SK-N-SH (cell line): ENCODE results near the gene PTPRD. TPM values are rescaled to one million over a fixed set of nuclear protein-coding genes. Genes with fewer than 3 reads are reported as not detected.

ENCODE experiments used
- CTCF ChIA-PET: fragments of 300-600, 350-600 bp; formaldehyde crosslinking; extraction: SDS; loops from one replicate; lab custom pipeline; 2021; lab: Yijun Ruan, JAX
- POLR2A ChIA-PET: fragments of 350-600 bp; sonication (Branson Sonifier 250); formaldehyde crosslinking; extraction: SDS; loops from one replicate; lab custom pipeline; 2020; ENCODE audit warnings: antibody characterized with exemption, inconsistent platforms; lab: Yijun Ruan, JAX
- DNase-seq: peaks from one replicate; pipeline ENCODE4 v3.0.0; 2012
- H2AFZ ChIP-seq: fragments of 200-600 bp; sonication (generic); 2 replicates; pipeline ENCODE4 v1.8.1; 2016; ENCODE audit warnings: antibody characterized with exemption, mild to moderate bottlenecking, low read depth
- H3F3A ChIP-seq: fragments of 200-600 bp; sonication (generic); replicated peaks from 2 replicates; pipeline ENCODE3; 2016; ENCODE audit warnings: antibody characterized with exemption, mild to moderate bottlenecking; ENCODE audit not compliant: insufficient read depth
- H3K27ac ChIP-seq, 2 experiments: fragments of 200-500 bp in 1 of 2; fragments of 200-600 bp in 1 of 2; sonication (Bioruptor generic) in 1 of 2; sonication (generic), shearing (Covaris generic) in 1 of 2; 2 replicates each; pipeline versions ENCODE4 v1.5.1 to v1.6.1; 2014 to 2016; ENCODE audit warnings: low read depth in 2 of 2, inconsistent platforms in 1 of 2, low read length in 1 of 2, mild to moderate bottlenecking in 1 of 2, mixed read lengths in 1 of 2
- H3K27me3 ChIP-seq: fragments of 200-600 bp; sonication (generic), shearing (Covaris generic); 2 replicates; pipeline ENCODE4 v1.6.1; 2016; ENCODE audit warnings: mixed run types; ENCODE audit not compliant: insufficient read depth
- H3K36me3 ChIP-seq, 2 experiments: fragments of 200-500 bp in 1 of 2; fragments of 200-600 bp in 1 of 2; sonication (Bioruptor generic) in 1 of 2; sonication (generic) in 1 of 2; replicated peaks in 1 of 2; 2 replicates each; pipeline versions ENCODE3 to v1.5.1; 2014 to 2016; ENCODE audit warnings: low read length in 1 of 2, mild to moderate bottlenecking in 1 of 2; ENCODE audit not compliant: insufficient read depth in 2 of 2, control insufficient read depth in 1 of 2
- H3K4me1 ChIP-seq, 2 experiments: fragments of 200-500 bp in 1 of 2; fragments of 200-600 bp in 1 of 2; sonication (Bioruptor generic) in 1 of 2; sonication (generic), shearing (Covaris generic) in 1 of 2; 2 replicates each; pipeline versions ENCODE4 v1.5.1 to v1.6.1; 2014 to 2016; ENCODE audit warnings: low read depth in 1 of 2, low read length in 1 of 2, mixed run types in 1 of 2; ENCODE audit not compliant: insufficient read depth in 2 of 2, control insufficient read depth in 1 of 2
- H3K4me2 ChIP-seq: fragments of 200-600 bp; sonication (generic), shearing (Covaris generic); 2 replicates; pipeline ENCODE4 v1.6.1; 2017; ENCODE audit warnings: mixed run types
- H3K4me3 ChIP-seq, 2 experiments: fragments of 200-500 bp in 1 of 2; fragments of 200-600 bp in 1 of 2; sonication (Bioruptor generic) in 1 of 2; sonication (generic), shearing (Covaris generic) in 1 of 2; 2 replicates each; pipeline versions ENCODE4 v1.5.1 to v1.8.1; 2014 to 2016; ENCODE audit warnings: low read depth in 2 of 2, inconsistent platforms in 1 of 2, low read length in 1 of 2, mild to moderate bottlenecking in 1 of 2, mixed read lengths in 1 of 2, moderate library complexity in 1 of 2
- H3K79me2 ChIP-seq: fragments of 200-600 bp; sonication (generic); 2 replicates; pipeline ENCODE4 v1.8.1; 2017; ENCODE audit warnings: mild to moderate bottlenecking; ENCODE audit not compliant: insufficient read depth
- H3K9ac ChIP-seq: fragments of 200-600 bp; sonication (generic); 2 replicates; pipeline ENCODE4 v1.6.1; 2017; ENCODE audit warnings: mixed run types
- H3K9me2 ChIP-seq: fragments of 200-600 bp; sonication (generic); 2 replicates; pipeline ENCODE4 v1.6.1; 2017; ENCODE audit warnings: mixed run types
- H3K9me3 ChIP-seq: fragments of 200-600 bp; sonication (generic); 2 replicates; pipeline ENCODE4 v1.6.1; 2017; ENCODE audit warnings: mixed run types, mild to moderate bottlenecking, moderate library complexity
- H4K20me1 ChIP-seq: fragments of 200-600 bp; sonication (generic); 2 replicates; pipeline ENCODE4 v1.6.1; 2017; ENCODE audit warnings: mild to moderate bottlenecking, mixed run types; ENCODE audit not compliant: insufficient read depth
- CHD2 ChIP-seq: fragments of 150-350 bp; IDR thresholded peaks from 2 replicates; pipeline ENCODE4 v1.6.1; 2018; ENCODE audit warnings: low read length; ENCODE audit not compliant: partially characterized antibody
- FOXJ3 ChIP-seq: sonication (generic); formaldehyde crosslinking; IDR thresholded peaks from 2 replicates; pipeline ENCODE4 v1.5.1; 2020; ENCODE audit warnings: mild to moderate bottlenecking, missing genetic modification reagents
- MEF2A ChIP-seq: IDR thresholded peaks from 2 replicates; pipeline ENCODE4 v1.4.0; 2012; ENCODE audit warnings: low read depth, borderline replicate concordance
- NFIC ChIP-seq: IDR thresholded peaks from 2 replicates; pipeline ENCODE4 v1.4.0; 2012; ENCODE audit warnings: borderline replicate concordance
- NRF1 ChIP-seq: IDR thresholded peaks from 2 replicates; pipeline ENCODE4 v1.6.1; 2012; ENCODE audit warnings: low read depth, mild to moderate bottlenecking, low read length
- PBX3 ChIP-seq: IDR thresholded peaks from 2 replicates; pipeline ENCODE4; 2012
- POLR2AphosphoS5 ChIP-seq: IDR thresholded peaks from 2 replicates; pipeline ENCODE4 v1.6.1; 2012; ENCODE audit warnings: low read depth, low read length
- RAD21 ChIP-seq: IDR thresholded peaks from 2 replicates; pipeline ENCODE4 v1.6.1; 2012; ENCODE audit warnings: mild to moderate bottlenecking, low read length
- RCOR1 ChIP-seq: fragments of 150-350 bp; IDR thresholded peaks from 2 replicates; pipeline ENCODE4 v1.6.1; 2017; ENCODE audit warnings: antibody characterized with exemption, low read length
- REST ChIP-seq: IDR thresholded peaks from 2 replicates; pipeline ENCODE4 v1.6.1; 2012; ENCODE audit warnings: mild to moderate bottlenecking, low read depth, low read length, moderate library complexity
- SIN3A ChIP-seq: IDR thresholded peaks from 2 replicates; pipeline ENCODE4 v1.6.1; 2012; ENCODE audit warnings: low read depth, mild to moderate bottlenecking, low read length, moderate library complexity, borderline replicate concordance
- SMC3 ChIP-seq: IDR thresholded peaks from 2 replicates; pipeline ENCODE4 v1.6.1; 2012; ENCODE audit warnings: low read depth, low read length, improper control_type of control experiment
- TCF12 ChIP-seq: IDR thresholded peaks from 2 replicates; pipeline ENCODE4 v1.4.0; 2012
- TEAD4 ChIP-seq: IDR thresholded peaks from 2 replicates; pipeline ENCODE4 v1.4.0; 2012; ENCODE audit warnings: mild to moderate bottlenecking, borderline replicate concordance; ENCODE audit not compliant: insufficient read depth
- YY1 ChIP-seq: IDR thresholded peaks from 2 replicates; pipeline ENCODE4 v1.4.0; 2012; ENCODE audit warnings: low read depth, mild to moderate bottlenecking
- ZBTB33 ChIP-seq: IDR thresholded peaks from 2 replicates; pipeline ENCODE4 v1.4.0; 2012; ENCODE audit warnings: low read depth, borderline replicate concordance
- WGBS: methylation state at CpG from one replicate; pipeline ENCODE4 v1.1.6; 2017; ENCODE audit warnings: low lambda C conversion rate; 5-methylcytosine and 5-hydroxymethylcytosine counted together
- polyA plus RNA-seq, 3 experiments: library from polyadenylated mRNA; depleted of rRNA; stranded (reverse); fragments of >200 nt; gene quantifications; 2 replicates each; pipeline ENCODE4 v1.2.3, GENCODE V29; 2012
- TF ChIP-seq, protein P1 (sequence below): IDR thresholded peaks from 2 replicates; pipeline ENCODE4 v1.4.0; 2012; ENCODE audit warnings: low read depth, borderline replicate concordance
- TF ChIP-seq, protein P2 (sequence below): IDR thresholded peaks from 2 replicates; pipeline ENCODE4 v1.4.0; 2012; ENCODE audit warnings: low read depth
- TF ChIP-seq, protein P3 (sequence below): fragments of 150-350 bp; IDR thresholded peaks from 2 replicates; pipeline ENCODE4 v1.6.1; 2016; ENCODE audit warnings: mild to moderate bottlenecking, low read depth, low read length

PTPRD gene
- polyA plus RNA-seq, 1 of the 3 experiments (the other 2 are of a cell fraction) = 0.15 TPM

DNA sequence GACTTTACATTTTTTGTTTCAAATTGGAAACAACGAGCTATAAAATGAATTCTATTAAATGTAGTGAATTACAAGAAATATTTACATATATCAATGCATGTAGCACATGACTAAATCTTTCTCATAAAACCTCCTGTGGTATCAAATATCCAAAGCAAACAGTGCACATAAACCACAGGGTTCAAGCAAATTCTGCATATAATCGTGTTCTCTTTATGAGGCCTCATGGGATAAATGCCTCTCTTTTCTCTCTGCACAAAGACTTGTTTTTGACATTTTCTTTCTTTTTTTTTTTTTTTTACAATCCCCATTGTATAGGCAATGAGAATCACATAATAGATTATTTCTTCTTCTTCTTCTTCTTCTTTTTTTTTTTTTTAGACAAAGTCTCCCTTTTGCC, 1696.0 kb downstream of the PTPRD start:
- Histone ChIP-seq H3K27me3 (no peaks in the 10 kb centered on the region), H3K4me2 (no peak overlapping the region), H3K4me3 (no peak overlapping the region), H3K9me2 (no peaks in the 10 kb centered on the region), H2AFZ (no peak overlapping the region), H3K79me2 (no peaks in the 10 kb centered on the region), H3K4me1 (no peaks in the 10 kb centered on the region), H3K9me3 (no peaks in the 10 kb centered on the region), H4K20me1 (no peaks in the 10 kb centered on the region), H3F3A (no peaks in the 10 kb centered on the region), H3K9ac (no peak overlapping the region), H3K36me3 (no peaks in the 10 kb centered on the region), H3K27ac (no peak overlapping the region)
- ChIA-PET POLR2A (interaction anchor here (0.6 kb wide), 1 partner anchor 713 kb away, joined by 3 read pairs; no protein-coding TSS in a partner anchor), CTCF (no interaction called here)
- WGBS = 41% methylated on average over 2 of the region's 2 CpGs
- DNase-seq = no peak
- TF ChIP-seq RCOR1 (no peak), POLR2AphosphoS5 (no peak), REST (no peak), SMC3 (no peak), SIN3A (no peak), TEAD4 (no peak), RAD21 (no peak), NFIC (no peak), TCF12 (no peak), NRF1 (no peak), YY1 (no peak), PBX3 (no peak), FOXJ3 (CRISPR knock-in tag) (no peak), CHD2 (no peak), ZBTB33 (no peak), MEF2A (no peak)
- TF ChIP-seq, protein P1, sequence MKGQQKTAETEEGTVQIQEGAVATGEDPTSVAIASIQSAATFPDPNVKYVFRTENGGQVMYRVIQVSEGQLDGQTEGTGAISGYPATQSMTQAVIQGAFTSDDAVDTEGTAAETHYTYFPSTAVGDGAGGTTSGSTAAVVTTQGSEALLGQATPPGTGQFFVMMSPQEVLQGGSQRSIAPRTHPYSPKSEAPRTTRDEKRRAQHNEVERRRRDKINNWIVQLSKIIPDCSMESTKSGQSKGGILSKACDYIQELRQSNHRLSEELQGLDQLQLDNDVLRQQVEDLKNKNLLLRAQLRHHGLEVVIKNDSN = no peak
- TF ChIP-seq, protein P2, sequence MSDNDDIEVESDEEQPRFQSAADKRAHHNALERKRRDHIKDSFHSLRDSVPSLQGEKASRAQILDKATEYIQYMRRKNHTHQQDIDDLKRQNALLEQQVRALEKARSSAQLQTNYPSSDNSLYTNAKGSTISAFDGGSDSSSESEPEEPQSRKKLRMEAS = no peak
- TF ChIP-seq, protein P3, sequence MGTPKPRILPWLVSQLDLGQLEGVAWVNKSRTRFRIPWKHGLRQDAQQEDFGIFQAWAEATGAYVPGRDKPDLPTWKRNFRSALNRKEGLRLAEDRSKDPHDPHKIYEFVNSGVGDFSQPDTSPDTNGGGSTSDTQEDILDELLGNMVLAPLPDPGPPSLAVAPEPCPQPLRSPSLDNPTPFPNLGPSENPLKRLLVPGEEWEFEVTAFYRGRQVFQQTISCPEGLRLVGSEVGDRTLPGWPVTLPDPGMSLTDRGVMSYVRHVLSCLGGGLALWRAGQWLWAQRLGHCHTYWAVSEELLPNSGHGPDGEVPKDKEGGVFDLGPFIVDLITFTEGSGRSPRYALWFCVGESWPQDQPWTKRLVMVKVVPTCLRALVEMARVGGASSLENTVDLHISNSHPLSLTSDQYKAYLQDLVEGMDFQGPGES = no peak
